H9 (cell line): ENCODE data around the gene WNT7B. TPM values are rescaled to one million over a fixed set of nuclear protein-coding genes. Genes with fewer than 3 reads are reported as not detected.
A peak's percentile ranks its signal among the peaks of the same experiment; 100 is the strongest.

Experiments
- DNase-seq: peaks from one replicate; pipeline ENCODE4 v3.0.0-alpha.2; 2017
- H2AFZ ChIP-seq: one replicate; pipeline ENCODE4 v1.6.1; 2013; ENCODE audit warnings: mild to moderate bottlenecking, low read length, control low read depth, moderate library complexity
- H2AK5ac ChIP-seq: 2 replicates; pipeline ENCODE4 v1.6.1; 2013; ENCODE audit warnings: low read length, control low read depth, mixed read lengths; ENCODE audit not compliant: insufficient read length
- H2BK120ac ChIP-seq: one replicate; pipeline ENCODE4 v1.6.1; 2013; ENCODE audit warnings: low read depth, mild to moderate bottlenecking, low read length, control low read depth, inconsistent platforms; ENCODE audit not compliant: poor library complexity, severe bottlenecking
- H2BK12ac ChIP-seq: 2 replicates; pipeline ENCODE4 v1.6.1; 2013; ENCODE audit warnings: low read length, control low read depth, mixed read lengths, low read depth; ENCODE audit not compliant: insufficient read length
- H2BK15ac ChIP-seq: 2 replicates; pipeline ENCODE4 v1.6.1; 2013; ENCODE audit warnings: low read depth, low read length, control low read depth
- H2BK20ac ChIP-seq: one replicate; pipeline ENCODE4 v1.6.1; 2013; ENCODE audit warnings: low read depth, mild to moderate bottlenecking, low read length, control low read depth, inconsistent platforms; ENCODE audit not compliant: poor library complexity, severe bottlenecking
- H2BK5ac ChIP-seq: 2 replicates; pipeline ENCODE4 v1.6.1; 2013; ENCODE audit warnings: low read length, control low read depth, mixed read lengths; ENCODE audit not compliant: insufficient read length
- H3K14ac ChIP-seq: 2 replicates; pipeline ENCODE4 v1.6.1; 2013; ENCODE audit warnings: low read length, control low read depth; ENCODE audit not compliant: insufficient read depth
- H3K18ac ChIP-seq: 2 replicates; pipeline ENCODE4 v1.6.1; 2013; ENCODE audit warnings: low read depth, mild to moderate bottlenecking, mixed read lengths, low read length, control low read depth; ENCODE audit not compliant: insufficient read length
- H3K23ac ChIP-seq: 2 replicates; pipeline ENCODE4 v1.6.1; 2013; ENCODE audit warnings: low read length, control low read depth, mixed read lengths, low read depth; ENCODE audit not compliant: insufficient read length
- H3K23me2 ChIP-seq: 2 replicates; pipeline ENCODE4 v1.6.1; 2013; ENCODE audit warnings: low read depth, mild to moderate bottlenecking, mixed read lengths, low read length, control low read depth; ENCODE audit not compliant: insufficient read length, poor library complexity, severe bottlenecking
- H3K27ac ChIP-seq: 2 replicates; pipeline ENCODE4 v1.5.1; 2013; ENCODE audit warnings: low read length, control low read depth, mixed read lengths, low read depth; ENCODE audit not compliant: insufficient read length
- H3K27me3 ChIP-seq: 2 replicates; pipeline ENCODE4 v1.6.1; 2013; ENCODE audit warnings: low read length, control low read depth, inconsistent platforms; ENCODE audit not compliant: insufficient read depth
- H3K4ac ChIP-seq: 2 replicates; pipeline ENCODE4 v1.6.1; 2013; ENCODE audit warnings: low read depth, mild to moderate bottlenecking, control low read depth, inconsistent platforms, low read length, moderate library complexity
- H3K4me1 ChIP-seq: 2 replicates; pipeline ENCODE4 v1.6.1; 2013; ENCODE audit warnings: low read length, control low read depth, inconsistent platforms; ENCODE audit not compliant: insufficient read depth
- H3K4me2 ChIP-seq: 2 replicates; pipeline ENCODE4 v1.6.1; 2013; ENCODE audit warnings: low read length, control low read depth, mixed read lengths; ENCODE audit not compliant: insufficient read length, insufficient read depth
- H3K56ac ChIP-seq: 2 replicates; pipeline ENCODE4 v1.6.1; 2013; ENCODE audit warnings: low read depth, mild to moderate bottlenecking, mixed read lengths, low read length, control low read depth; ENCODE audit not compliant: insufficient read length
- H3K79me1 ChIP-seq: 2 replicates; pipeline ENCODE4 v1.6.1; 2013; ENCODE audit warnings: low read depth, mild to moderate bottlenecking, moderate library complexity, low read length, control low read depth, inconsistent platforms; ENCODE audit not compliant: insufficient read depth, poor library complexity, severe bottlenecking
- H3K79me2 ChIP-seq: 2 replicates; pipeline ENCODE4 v1.6.1; 2013; ENCODE audit warnings: low read length, control low read depth, inconsistent platforms; ENCODE audit not compliant: insufficient read depth
- H3K9ac ChIP-seq: 2 replicates; pipeline ENCODE4 v1.6.1; 2013; ENCODE audit warnings: low read length, control low read depth, mixed read lengths; ENCODE audit not compliant: insufficient read length; ENCODE audit errors: extremely low read depth
- H3K9me3 ChIP-seq: one replicate; pipeline ENCODE4 v1.6.1; 2013; ENCODE audit warnings: low read depth, low read length, inconsistent platforms; ENCODE audit not compliant: control insufficient read depth
- H3T11ph ChIP-seq: one replicate; pipeline ENCODE4 v1.6.1; 2013; ENCODE audit warnings: mild to moderate bottlenecking, low read length, control low read depth, inconsistent platforms
- H4K20me1 ChIP-seq: one replicate; pipeline ENCODE4 v1.6.1; 2013; ENCODE audit not compliant: control insufficient read depth, insufficient read length, insufficient read depth
- H4K5ac ChIP-seq: 2 replicates; pipeline ENCODE4 v1.6.1; 2013; ENCODE audit warnings: low read depth, mild to moderate bottlenecking, mixed read lengths, low read length, control low read depth; ENCODE audit not compliant: insufficient read length
- H4K8ac ChIP-seq: replicated peaks from 2 replicates; pipeline ENCODE4 v1.6.1; 2013; ENCODE audit warnings: low read length, control low read depth, mixed read lengths, low read depth; ENCODE audit not compliant: insufficient read length
- H4K91ac ChIP-seq: 2 replicates; pipeline ENCODE4 v1.6.1; 2013; ENCODE audit warnings: low read depth, mild to moderate bottlenecking, moderate library complexity, mixed read lengths, low read length, control low read depth; ENCODE audit not compliant: insufficient read length
- H3K27ac Mint-ChIP-seq, 3 experiments: 2 replicates in 2 of 3; 3 replicates in 1 of 3; pipeline ENCODE4 v1.8.0; 2020 to 2021; ENCODE audit warnings: mixed read lengths in 3 of 3, mild to moderate bottlenecking in 1 of 3, moderate library complexity in 1 of 3
- H3K27me3 Mint-ChIP-seq: 2 replicates; pipeline ENCODE4 v1.8.0; 2021; ENCODE audit warnings: low read depth, mild to moderate bottlenecking, moderate library complexity, mixed read lengths
- H3K36me3 Mint-ChIP-seq, 3 experiments: 2 replicates in 2 of 3; 3 replicates in 1 of 3; pipeline ENCODE4 v1.8.0; 2020 to 2021; ENCODE audit warnings: low read depth in 3 of 3, mixed read lengths in 3 of 3; ENCODE audit not compliant: insufficient read depth in 1 of 3
- H3K4me1 Mint-ChIP-seq, 2 experiments: 2 replicates each; pipeline ENCODE4 v1.8.0; 2020; ENCODE audit warnings: mixed read lengths in 2 of 2
- H3K4me3 Mint-ChIP-seq, 2 experiments: 2 replicates in 1 of 2; 3 replicates in 1 of 2; pipeline ENCODE4 v1.8.0; 2020 to 2021; ENCODE audit warnings: mild to moderate bottlenecking in 2 of 2, mixed read lengths in 2 of 2, moderate library complexity in 1 of 2
- H3K9me3 Mint-ChIP-seq, 2 experiments: 2 replicates in 1 of 2; 3 replicates in 1 of 2; pipeline ENCODE4 v1.8.0; 2020; ENCODE audit warnings: mild to moderate bottlenecking in 2 of 2, mixed read lengths in 2 of 2, moderate library complexity in 1 of 2
- WGBS: extraction: QIAGEN DNeasy Blood & Tissue Kit; methylation state at CpG from one replicate; pipeline ENCODE4 v1.1.7; 2013; ENCODE audit warnings: missing lambda C conversion rate, low lambda C conversion rate, mixed read lengths; ENCODE audit not compliant: insufficient read length; ENCODE audit errors: extremely low coverage; 5-methylcytosine and 5-hydroxymethylcytosine counted together
- total RNA-seq: library from RNA; stranded (reverse); gene quantifications from 2 replicates; pipeline ENCODE4 v1.2.1, GENCODE V29; 2021
- TF ChIP-seq, protein P1 (sequence below): fragments of 200-600 bp; sonication (generic); conservative IDR thresholded peaks from 3 replicates; pipeline ENCODE4 v1.8.0; 2021; ENCODE audit warnings: antibody characterized with exemption, mild to moderate bottlenecking

Gene WNT7B
- total RNA-seq, 1 experiment from 2014 or later: 0.09 TPM

DNA sequence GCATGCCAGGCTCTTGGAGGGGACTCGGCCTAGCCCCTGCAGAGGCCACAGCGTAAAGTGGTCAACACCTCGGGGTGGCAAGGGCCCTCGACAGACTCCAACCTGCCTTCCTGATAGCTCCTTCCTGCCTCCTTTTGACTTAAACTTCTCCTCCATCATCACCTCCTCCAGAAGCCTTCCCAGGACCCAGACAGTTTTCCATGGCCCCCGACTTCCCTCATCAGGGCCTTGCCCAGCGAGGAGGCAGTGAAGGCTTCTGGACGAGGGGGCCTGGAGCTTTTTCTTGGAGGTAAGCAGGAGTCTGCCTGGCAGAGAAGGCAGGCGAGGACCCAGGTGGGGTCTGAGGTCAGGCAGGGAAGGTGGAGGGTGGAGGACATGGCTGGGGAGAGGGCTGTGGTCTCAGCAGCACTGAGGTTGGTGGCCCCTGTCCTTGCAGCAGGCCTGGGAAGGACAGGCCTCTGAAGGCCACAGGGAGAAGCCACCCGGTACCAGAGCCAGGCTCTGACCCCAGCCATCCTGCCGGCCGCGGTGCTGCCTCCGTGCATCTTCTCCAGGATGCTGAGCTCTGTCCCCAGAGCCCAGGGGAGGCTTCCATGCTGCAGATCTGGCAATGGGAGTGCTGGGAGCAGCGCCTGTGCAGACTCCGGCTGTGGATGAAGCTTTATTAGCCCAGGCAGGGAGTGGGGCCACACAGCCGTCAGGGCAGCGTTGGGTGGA is 81.4 kb downstream of the WNT7B start:
- H3K14ac ChIP-seq: peak overlapping the region; percentile 54
- no peak overlapping the region for H2BK20ac ChIP-seq
- no CpG with 5 or more reads among the region's 17 CpGs for WGBS
- H3K4ac ChIP-seq: no peak overlapping the region
- no peak overlapping the region for H4K5ac ChIP-seq
- no peak overlapping the region for H4K91ac ChIP-seq
- no peaks in the 10 kb centered on the region for H3K9me3 Mint-ChIP-seq
- H3K23ac ChIP-seq: no peak overlapping the region
- no peak overlapping the region for H2AK5ac ChIP-seq
- TF ChIP-seq, protein P1, sequence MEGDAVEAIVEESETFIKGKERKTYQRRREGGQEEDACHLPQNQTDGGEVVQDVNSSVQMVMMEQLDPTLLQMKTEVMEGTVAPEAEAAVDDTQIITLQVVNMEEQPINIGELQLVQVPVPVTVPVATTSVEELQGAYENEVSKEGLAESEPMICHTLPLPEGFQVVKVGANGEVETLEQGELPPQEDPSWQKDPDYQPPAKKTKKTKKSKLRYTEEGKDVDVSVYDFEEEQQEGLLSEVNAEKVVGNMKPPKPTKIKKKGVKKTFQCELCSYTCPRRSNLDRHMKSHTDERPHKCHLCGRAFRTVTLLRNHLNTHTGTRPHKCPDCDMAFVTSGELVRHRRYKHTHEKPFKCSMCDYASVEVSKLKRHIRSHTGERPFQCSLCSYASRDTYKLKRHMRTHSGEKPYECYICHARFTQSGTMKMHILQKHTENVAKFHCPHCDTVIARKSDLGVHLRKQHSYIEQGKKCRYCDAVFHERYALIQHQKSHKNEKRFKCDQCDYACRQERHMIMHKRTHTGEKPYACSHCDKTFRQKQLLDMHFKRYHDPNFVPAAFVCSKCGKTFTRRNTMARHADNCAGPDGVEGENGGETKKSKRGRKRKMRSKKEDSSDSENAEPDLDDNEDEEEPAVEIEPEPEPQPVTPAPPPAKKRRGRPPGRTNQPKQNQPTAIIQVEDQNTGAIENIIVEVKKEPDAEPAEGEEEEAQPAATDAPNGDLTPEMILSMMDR: no peak
- H3K36me3 Mint-ChIP-seq: no peaks in the 10 kb centered on the region
- H3K4me2 ChIP-seq: no peak overlapping the region
- peaks cover 10% of the 10 kb centered on the region for H3K27me3 Mint-ChIP-seq
- no peak overlapping the region for H4K8ac ChIP-seq
- H3K27me3 ChIP-seq: no peaks in the 10 kb centered on the region
- H2BK5ac ChIP-seq: no peak overlapping the region
- H2BK12ac ChIP-seq: no peak overlapping the region
- peaks cover 4% of the 10 kb centered on the region for H4K20me1 ChIP-seq
- no peaks in the 10 kb centered on the region for H3K9me3 ChIP-seq
- H3K27ac Mint-ChIP-seq: peak overlapping the region in 1 of 3 experiments; percentile 52; a peak in 1 of 7 replicates
- H3K9ac ChIP-seq: no peak overlapping the region
- DNase-seq: no peak
- H3K56ac ChIP-seq: no peak overlapping the region
- no peak overlapping the region for H2BK15ac ChIP-seq
- peak overlapping the region; percentile 22 for H3K18ac ChIP-seq
- H3K4me1 Mint-ChIP-seq: peaks cover 11 to 20% of the 10 kb centered on the region in 2 experiments
- no peaks in the 10 kb centered on the region; the same call in 1 of the 2 replicates for H3K4me1 ChIP-seq
- no peak overlapping the region for H2AFZ ChIP-seq
- no peaks in the 10 kb centered on the region for H3K79me1 ChIP-seq
- H3K27ac ChIP-seq: no peak overlapping the region
- no peaks in the 10 kb centered on the region for H3K79me2 ChIP-seq
- no peak overlapping the region for H3T11ph ChIP-seq
- H3K23me2 ChIP-seq: no peaks in the 10 kb centered on the region
- no peak overlapping the region for H3K4me3 Mint-ChIP-seq
- no peak overlapping the region for H2BK120ac ChIP-seq
